ENCODE measurements around the gene KAT7. TPM values are rescaled to one million over a fixed set of nuclear protein-coding genes. Genes with fewer than 3 reads are reported as not detected.
A peak's percentile ranks its signal among the peaks of the same experiment; 100 is the strongest.

The KAT7 gene
- total and polyA plus RNA-seq, 2 of the 8 experiments (the other 6 are each of a cell fraction or from before 2014, with no cell fraction given) = 90.9 to 139 TPM

DNA sequence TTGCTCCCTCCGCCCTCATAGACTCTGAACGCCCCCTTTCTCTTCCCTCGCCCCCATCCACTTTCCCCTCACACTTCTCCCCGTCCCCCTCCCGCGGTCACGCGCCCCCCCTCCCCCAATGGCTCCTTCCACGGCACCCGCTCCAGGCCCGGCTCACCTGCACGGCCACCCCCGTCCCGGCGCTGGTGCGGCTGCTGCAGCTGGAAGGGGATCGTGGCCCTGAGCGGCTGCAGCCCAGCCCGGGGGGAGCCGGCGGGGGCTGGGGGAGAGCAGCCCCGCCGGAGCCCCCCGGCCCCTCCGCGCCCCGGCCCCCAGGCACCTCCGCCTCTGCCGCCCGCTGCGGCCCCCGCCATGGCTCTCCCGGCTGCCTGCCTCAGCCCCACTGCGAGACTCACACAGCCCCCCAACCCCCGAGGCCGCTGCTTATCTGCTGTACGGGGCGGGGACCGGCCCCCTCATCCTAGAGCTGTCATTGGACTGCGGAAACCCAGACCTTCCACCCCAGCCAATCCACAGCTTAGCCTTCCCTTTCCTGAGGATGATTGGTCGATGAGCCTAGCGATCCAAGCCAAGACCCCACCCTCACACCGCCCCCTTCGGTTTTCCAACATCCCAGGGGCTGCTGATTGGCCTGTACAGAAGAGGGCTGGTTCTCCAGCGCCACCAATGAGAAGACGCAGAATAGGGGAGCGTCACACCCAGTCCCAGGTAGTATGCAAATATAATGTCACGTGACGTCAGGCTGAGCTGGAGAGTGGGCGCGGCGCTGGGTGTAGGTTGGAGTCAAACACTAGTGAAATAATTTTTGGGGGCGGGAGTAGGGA, 24.5 kb upstream of the KAT7 start, which contains the start of gene FAM117A (continued):
- TF ChIP-seq, protein P1, sequence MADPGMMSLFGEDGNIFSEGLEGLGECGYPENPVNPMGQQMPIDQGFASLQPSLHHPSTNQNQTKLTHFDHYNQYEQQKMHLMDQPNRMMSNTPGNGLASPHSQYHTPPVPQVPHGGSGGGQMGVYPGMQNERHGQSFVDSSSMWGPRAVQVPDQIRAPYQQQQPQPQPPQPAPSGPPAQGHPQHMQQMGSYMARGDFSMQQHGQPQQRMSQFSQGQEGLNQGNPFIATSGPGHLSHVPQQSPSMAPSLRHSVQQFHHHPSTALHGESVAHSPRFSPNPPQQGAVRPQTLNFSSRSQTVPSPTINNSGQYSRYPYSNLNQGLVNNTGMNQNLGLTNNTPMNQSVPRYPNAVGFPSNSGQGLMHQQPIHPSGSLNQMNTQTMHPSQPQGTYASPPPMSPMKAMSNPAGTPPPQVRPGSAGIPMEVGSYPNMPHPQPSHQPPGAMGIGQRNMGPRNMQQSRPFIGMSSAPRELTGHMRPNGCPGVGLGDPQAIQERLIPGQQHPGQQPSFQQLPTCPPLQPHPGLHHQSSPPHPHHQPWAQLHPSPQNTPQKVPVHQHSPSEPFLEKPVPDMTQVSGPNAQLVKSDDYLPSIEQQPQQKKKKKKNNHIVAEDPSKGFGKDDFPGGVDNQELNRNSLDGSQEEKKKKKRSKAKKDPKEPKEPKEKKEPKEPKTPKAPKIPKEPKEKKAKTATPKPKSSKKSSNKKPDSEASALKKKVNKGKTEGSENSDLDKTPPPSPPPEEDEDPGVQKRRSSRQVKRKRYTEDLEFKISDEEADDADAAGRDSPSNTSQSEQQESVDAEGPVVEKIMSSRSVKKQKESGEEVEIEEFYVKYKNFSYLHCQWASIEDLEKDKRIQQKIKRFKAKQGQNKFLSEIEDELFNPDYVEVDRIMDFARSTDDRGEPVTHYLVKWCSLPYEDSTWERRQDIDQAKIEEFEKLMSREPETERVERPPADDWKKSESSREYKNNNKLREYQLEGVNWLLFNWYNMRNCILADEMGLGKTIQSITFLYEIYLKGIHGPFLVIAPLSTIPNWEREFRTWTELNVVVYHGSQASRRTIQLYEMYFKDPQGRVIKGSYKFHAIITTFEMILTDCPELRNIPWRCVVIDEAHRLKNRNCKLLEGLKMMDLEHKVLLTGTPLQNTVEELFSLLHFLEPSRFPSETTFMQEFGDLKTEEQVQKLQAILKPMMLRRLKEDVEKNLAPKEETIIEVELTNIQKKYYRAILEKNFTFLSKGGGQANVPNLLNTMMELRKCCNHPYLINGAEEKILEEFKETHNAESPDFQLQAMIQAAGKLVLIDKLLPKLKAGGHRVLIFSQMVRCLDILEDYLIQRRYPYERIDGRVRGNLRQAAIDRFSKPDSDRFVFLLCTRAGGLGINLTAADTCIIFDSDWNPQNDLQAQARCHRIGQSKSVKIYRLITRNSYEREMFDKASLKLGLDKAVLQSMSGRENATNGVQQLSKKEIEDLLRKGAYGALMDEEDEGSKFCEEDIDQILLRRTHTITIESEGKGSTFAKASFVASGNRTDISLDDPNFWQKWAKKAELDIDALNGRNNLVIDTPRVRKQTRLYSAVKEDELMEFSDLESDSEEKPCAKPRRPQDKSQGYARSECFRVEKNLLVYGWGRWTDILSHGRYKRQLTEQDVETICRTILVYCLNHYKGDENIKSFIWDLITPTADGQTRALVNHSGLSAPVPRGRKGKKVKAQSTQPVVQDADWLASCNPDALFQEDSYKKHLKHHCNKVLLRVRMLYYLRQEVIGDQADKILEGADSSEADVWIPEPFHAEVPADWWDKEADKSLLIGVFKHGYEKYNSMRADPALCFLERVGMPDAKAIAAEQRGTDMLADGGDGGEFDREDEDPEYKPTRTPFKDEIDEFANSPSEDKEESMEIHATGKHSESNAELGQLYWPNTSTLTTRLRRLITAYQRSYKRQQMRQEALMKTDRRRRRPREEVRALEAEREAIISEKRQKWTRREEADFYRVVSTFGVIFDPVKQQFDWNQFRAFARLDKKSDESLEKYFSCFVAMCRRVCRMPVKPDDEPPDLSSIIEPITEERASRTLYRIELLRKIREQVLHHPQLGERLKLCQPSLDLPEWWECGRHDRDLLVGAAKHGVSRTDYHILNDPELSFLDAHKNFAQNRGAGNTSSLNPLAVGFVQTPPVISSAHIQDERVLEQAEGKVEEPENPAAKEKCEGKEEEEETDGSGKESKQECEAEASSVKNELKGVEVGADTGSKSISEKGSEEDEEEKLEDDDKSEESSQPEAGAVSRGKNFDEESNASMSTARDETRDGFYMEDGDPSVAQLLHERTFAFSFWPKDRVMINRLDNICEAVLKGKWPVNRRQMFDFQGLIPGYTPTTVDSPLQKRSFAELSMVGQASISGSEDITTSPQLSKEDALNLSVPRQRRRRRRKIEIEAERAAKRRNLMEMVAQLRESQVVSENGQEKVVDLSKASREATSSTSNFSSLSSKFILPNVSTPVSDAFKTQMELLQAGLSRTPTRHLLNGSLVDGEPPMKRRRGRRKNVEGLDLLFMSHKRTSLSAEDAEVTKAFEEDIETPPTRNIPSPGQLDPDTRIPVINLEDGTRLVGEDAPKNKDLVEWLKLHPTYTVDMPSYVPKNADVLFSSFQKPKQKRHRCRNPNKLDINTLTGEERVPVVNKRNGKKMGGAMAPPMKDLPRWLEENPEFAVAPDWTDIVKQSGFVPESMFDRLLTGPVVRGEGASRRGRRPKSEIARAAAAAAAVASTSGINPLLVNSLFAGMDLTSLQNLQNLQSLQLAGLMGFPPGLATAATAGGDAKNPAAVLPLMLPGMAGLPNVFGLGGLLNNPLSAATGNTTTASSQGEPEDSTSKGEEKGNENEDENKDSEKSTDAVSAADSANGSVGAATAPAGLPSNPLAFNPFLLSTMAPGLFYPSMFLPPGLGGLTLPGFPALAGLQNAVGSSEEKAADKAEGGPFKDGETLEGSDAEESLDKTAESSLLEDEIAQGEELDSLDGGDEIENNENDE (IDR thresholded peaks at IDR 0.05; ENCODE audit: insufficient replicate concordance, low read length) = no peak
- TF ChIP-seq SAP30 (IDR thresholded peaks at IDR 0.05; ENCODE audit: insufficient read depth, insufficient replicate concordance, low read length) (no peak), JUN (IDR thresholded peaks at IDR 0.05; ENCODE audit: low read depth, low read length) (no peak), MAFK (IDR thresholded peaks at IDR 0.05; ENCODE audit: low read depth, low read length) (no peak), TBP (IDR thresholded peaks at IDR 0.05; ENCODE audit: low read depth, low read length) (peak; percentile 97), GABPA (IDR thresholded peaks at IDR 0.05; ENCODE audit: borderline replicate concordance, insufficient read depth, low read length) (no peak), ATF2 (IDR thresholded peaks at IDR 0.05; ENCODE audit: low read length) (no peak), SUZ12 (IDR thresholded peaks at IDR 0.05; ENCODE audit: low read length) (no peak)

Measured in H1 (cell line).